22Rv1 (cell line): ENCODE results near the gene CDRT4.

Experiments used
- CTCF ChIP-seq: fragments of 450-650 bp; IDR thresholded peaks from 2 replicates; pipeline ENCODE4 v1.5.1; 2017; ENCODE audit warnings: mild to moderate bottlenecking
- ZFX ChIP-seq: fragments of 450-650 bp; IDR thresholded peaks from 2 replicates; pipeline ENCODE4 v1.6.1; 2017; ENCODE audit warnings: antibody characterized with exemption, borderline replicate concordance

- TF ChIP-seq ZFX (no peak), CTCF (no peak)
Observed at GRCh38 chr17:15469260-15469659, 1.8 kb upstream of the CDRT4 start.
